Pericardium fibroblast (primary cell): Measurements from ENCODE around the gene KIF3B. TPM values are rescaled to one million over a fixed set of nuclear protein-coding genes. Genes with fewer than 3 reads are reported as not detected.

Experiments used
- total RNA-seq: library from RNA; depleted of rRNA; stranded (reverse); fragments of >200 nt; gene quantifications from 2 replicates; pipeline ENCODE4 v1.2.3, GENCODE V29; 2015

Gene KIF3B
- total RNA-seq = 16.0 and 17.4 TPM in 2 replicates

GRCh38 chr20:32277361-32278198 is at the start of gene KIF3B:
TSS of gene KIF3B (plus strand) at chr20:32277651. CDS start at chr20:32309778, 32,127 bp downstream.

GRCh38 chr20:32357869-32358631 is 80.6 kb downstream of the KIF3B start, which contains the start of gene ASXL1:
TSS of gene ASXL1 (plus strand) at chr20:32358331. CDS start at chr20:32358776, 445 bp downstream.

Other genes with a start within 250 kb of the KIF3B start
- not detected in 2 replicates for gene HCK, start 225.4 kb upstream of the KIF3B start, total RNA-seq
- gene TM9SF4, start 167.9 kb upstream of the KIF3B start, total RNA-seq = 30.5 and 36.3 TPM in 2 replicates
- gene PLAGL2, start 69.9 kb upstream of the KIF3B start, total RNA-seq = 4.2 and 5.5 TPM in 2 replicates
- 36.5 and 37.8 TPM in 2 replicates for gene POFUT1, start 69.8 kb upstream of the KIF3B start, total RNA-seq
- gene ASXL1, start 80.7 kb downstream of the KIF3B start, total RNA-seq = 20.2 and 23.8 TPM in 2 replicates